Measurements from ENCODE around the gene LDB3. TPM values are rescaled to one million over a fixed set of nuclear protein-coding genes. Genes with fewer than 3 reads are reported as not detected.

Gene LDB3
- total and polyA plus RNA-seq, 9 of the 15 experiments (the other 6 are each of a cell fraction or from before 2014, with no cell fraction given) = 0.03 TPM; not detected in 8

DNA sequence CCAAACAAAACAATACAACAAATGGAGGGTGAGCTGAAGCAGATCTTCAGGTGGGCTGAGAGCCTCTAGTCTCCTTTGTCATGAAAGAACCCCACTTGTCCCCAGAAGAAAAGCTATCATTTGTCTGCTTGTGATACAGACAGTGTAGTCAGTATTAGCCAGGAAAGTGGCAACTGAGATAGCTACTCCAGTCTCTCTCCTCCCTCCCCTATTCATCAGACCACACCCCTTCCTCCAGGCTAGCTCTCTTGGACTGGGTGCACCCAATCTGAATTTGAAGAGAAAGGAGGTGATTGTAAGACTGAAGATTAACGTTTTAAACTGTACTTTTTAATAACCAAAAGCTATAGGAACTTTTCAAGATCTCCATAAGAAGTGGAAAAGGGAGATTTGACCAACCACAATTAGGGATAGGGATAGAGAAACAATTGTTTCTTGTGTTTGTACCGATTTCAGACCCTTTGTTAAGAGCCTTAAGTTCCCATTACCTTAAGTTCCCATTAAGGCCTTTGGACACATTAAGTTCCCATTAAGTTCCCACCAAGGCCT is 102.2 kb downstream of the LDB3 start:
- WGBS (ENCODE audit: insufficient coverage, low coverage, missing lambda C conversion rate) = 18% methylated on average over 1 of the region's 2 CpGs
- TF ChIP-seq ZNF324 (CRISPR knock-in tag; IDR thresholded peaks at IDR 0.05) (no peak), PTBP1 (IDR thresholded peaks at IDR 0.05; ENCODE audit: low read depth, low read length) (no peak), ZNF282 (CRISPR knock-in tag; IDR thresholded peaks at IDR 0.05) (no peak), CBX3 (IDR thresholded peaks at IDR 0.05; ENCODE audit: borderline replicate concordance in 1 of 2, low read length in 2 of 2) (0 out of 3 replicates have a peak, but pooled peaks of 1 of the 2 experiments have one; percentile 17), ZNF12 (CRISPR knock-in tag; IDR thresholded peaks at IDR 0.05) (peak; percentile 80; the same call in 1 of the 2 replicates), GATA2 (CRISPR knock-in tag; IDR thresholded peaks at IDR 0.05) (0 out of 2 replicates have a peak, but pooled peaks have one; percentile 16), ARID1B (IDR thresholded peaks at IDR 0.05) (0 out of 2 replicates have a peak, but pooled peaks have one; percentile 17)
- 0 out of 2 replicates have a peak, but pooled peaks cover 4% of the 10 kb centered on the region for H4K20me1 ChIP-seq (replicated peaks; ENCODE audit: control insufficient read depth, insufficient read depth, low read length)
- peaks cover 75% of the 10 kb centered on the region for H3K79me2 ChIP-seq (ENCODE audit: control insufficient read depth, insufficient read depth, low read length)
- CTCF ChIA-PET (ENCODE audit: low intra/inter-chr PET ratio) = no interaction called here
- H3K9ac ChIP-seq (ENCODE audit: insufficient read depth in 1 of 2, low read depth in 2 of 2, low read length in 2 of 2) = peak overlapping the region in 1 of 2 experiments; percentile 29; a peak in 1 of 4 replicates
- H2AFZ ChIP-seq (ENCODE audit: low read depth, low read length) = no peak overlapping the region
- peak; percentile 90 for ATAC-seq
- H3K4me2 ChIP-seq (ENCODE audit: insufficient read depth, low read length) = peak overlapping the region; percentile 36
- H3K36me3 ChIP-seq (ENCODE audit: control insufficient read depth, insufficient read depth, low read length) = no peaks in the 10 kb centered on the region
- no peak overlapping the region for H3K27ac ChIP-seq (ENCODE audit: extremely low read depth, low read depth, low read length)
- H3K9me1 ChIP-seq (ENCODE audit: control insufficient read depth, insufficient read depth, low read length) = no peaks in the 10 kb centered on the region
- in situ Hi-C loops (cut with MboI) (no loop called here), intact Hi-C loops (cut with micrococcal nuclease) (no loop called here)
- DNase-seq (ENCODE audit: extremely low read depth in 1 of 4, low spot score in 3 of 4) = peak; percentile 61 to 76 (median 68)
- peaks cover 13 to 23% of the 10 kb centered on the region in 2 experiments; a peak in 4 of 5 replicates for H3K4me1 ChIP-seq (replicated peaks in 1 of 2; ENCODE audit: control insufficient read depth in 2 of 2, insufficient read depth in 2 of 2, low read length in 2 of 2)
- no peaks in the 10 kb centered on the region for H3K9me3 ChIP-seq (replicated peaks; ENCODE audit: control insufficient read depth, insufficient read depth, low read depth, low read length)
- BruUV-seq (replicated peaks) = no TSS peak
- POLR2A ChIA-PET = interaction anchor here (0.7 to 3.0 kb wide), 6 partner anchors 9 to 93 kb away, joined by 3 to 40 read pairs (median 5); partner anchors contain the start of gene BMPR1A
- no peak overlapping the region for H3K4me3 ChIP-seq
- FAIRE-seq = peak; percentile 90
- no peaks in the 10 kb centered on the region for H3K27me3 ChIP-seq (ENCODE audit: control insufficient read depth in 2 of 2, insufficient read depth in 2 of 2, low read length in 2 of 2)
